ENCODE results near the gene ZC3H8.
"Not testable (repeated sequence)": the region's sequence is repeated elsewhere in the genome, so short reads cannot be mapped to it uniquely, and the experiment has no call there.

ZC3H8 gene

DNA sequence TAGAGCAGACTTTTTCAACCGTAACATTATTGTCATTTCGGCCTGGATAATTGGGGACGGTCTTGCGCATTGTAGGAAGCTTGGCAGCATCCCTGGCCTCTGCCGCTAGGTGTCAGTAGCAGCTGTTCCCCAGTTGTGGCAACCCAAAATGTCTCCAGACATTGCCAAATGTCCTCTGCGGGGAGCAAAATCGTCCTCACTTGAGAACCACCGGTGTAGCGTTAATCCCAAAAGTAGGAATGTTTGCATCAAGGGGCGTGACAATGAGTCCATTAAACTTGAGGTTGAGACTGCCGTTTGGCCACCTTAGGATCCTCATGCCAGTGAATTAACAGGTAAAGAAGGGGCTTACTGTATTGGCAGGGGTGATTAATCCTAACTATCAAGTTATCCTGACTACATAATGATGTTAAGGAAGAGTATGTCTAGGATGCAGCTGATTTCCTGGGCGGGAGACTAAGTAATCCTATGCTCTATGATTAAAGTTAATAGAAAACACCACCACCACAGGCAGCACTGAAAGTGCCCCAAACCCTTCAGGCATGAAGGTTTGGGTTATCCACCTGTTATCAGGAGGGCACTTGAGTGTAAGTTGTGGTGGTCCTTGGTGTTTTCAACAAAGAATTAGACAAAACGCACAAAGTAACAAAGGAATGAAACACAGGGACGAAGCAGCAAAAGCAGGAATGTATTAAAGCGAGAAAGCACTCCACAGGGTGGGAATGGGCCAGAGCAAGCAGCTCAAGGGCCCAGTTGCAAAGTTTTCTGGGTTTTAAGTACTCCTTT, 4.9 kb upstream of the ZC3H8 start:
- peak; percentile 83 for DNase-seq (ENCODE audit: low spot score)

DNA sequence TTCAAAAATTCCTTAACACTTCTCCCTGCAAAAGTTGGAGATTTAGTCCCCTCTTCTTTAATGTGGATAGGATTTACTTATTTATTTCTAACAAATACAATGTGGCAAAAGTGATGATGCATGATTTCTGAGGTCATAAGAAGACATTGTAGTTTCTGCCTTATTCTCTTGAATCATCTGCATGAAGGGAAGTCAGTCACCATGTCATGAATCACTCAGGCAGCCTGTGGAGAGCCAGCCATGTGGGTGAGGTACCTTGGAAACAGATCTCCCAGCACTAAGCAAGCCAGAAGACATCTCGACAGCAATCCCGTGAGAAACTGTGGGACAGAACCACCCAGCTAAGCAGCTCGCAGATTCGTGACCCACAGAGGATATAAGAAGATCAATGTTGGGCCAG, 2.7 kb upstream of the ZC3H8 start:
- no peak for DNase-seq (ENCODE audit: low spot score)

DNA sequence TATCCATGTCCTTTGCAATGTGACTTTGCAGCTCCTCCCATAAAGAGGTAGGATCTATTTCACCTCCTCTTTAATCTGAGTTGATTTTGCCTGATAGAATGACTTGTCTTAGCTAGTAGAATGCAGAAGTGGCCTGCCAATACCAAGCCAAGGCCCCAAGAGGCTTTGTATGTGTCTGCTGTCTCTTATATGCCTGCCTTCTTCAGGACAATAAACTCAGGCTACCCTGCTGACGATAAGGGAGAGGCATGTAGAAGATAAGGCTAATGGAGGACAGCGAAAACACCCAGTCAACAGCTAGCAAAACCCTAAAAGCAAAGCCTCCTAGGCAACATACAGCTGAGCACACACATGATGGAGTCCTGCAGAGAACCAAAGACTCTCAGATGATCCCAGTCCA, 1.8 kb upstream of the ZC3H8 start:
- no peak for DNase-seq (ENCODE audit: low spot score)

DNA sequence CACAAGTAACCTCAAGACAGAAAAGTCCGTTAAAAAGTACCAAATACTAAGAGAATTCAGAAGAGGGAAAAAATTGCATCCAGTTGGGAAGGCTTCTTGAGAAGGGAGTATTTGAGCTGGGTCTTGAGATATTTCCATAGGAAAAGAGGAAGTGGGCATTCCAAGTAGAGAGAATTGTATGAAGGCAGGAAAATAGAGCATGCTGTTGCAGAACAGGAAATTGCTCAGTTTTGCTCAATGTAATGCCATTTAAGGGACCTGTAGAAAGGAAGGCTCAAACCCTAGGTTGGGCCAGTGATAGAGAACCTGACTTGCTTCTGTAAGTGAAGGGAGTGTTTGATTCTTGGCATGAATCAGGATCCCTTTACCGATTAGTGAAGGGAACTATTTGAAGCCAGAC, 1.0 kb upstream of the ZC3H8 start:
- no peak for DNase-seq (ENCODE audit: low spot score)

DNA sequence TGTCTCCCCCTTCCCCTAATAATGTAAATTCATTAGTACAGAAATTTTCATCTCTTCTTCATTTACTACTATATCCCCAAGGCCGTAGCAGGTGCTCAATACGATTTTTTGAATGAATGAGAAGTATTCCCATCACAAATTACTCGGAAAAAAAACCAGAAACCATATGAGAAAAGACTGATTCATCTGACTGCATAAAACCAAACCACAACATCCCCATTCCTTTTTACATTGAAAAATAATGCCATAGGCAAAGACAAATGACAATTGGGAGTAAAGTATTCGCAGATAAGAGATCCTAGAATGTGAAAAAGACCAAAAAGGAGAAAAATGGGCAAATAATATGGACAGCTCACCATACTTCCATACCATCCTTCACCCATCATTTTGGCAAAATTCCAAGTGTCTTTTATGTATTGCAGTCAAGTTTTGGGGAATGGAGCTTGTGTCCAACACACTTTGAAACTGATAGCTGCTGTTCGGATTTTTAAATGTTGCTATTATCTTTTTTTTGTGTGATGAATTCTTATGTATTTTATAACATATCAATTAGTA, 1.5 kb downstream of the ZC3H8 start:
- no peak for DNase-seq (ENCODE audit: low spot score)

DNA sequence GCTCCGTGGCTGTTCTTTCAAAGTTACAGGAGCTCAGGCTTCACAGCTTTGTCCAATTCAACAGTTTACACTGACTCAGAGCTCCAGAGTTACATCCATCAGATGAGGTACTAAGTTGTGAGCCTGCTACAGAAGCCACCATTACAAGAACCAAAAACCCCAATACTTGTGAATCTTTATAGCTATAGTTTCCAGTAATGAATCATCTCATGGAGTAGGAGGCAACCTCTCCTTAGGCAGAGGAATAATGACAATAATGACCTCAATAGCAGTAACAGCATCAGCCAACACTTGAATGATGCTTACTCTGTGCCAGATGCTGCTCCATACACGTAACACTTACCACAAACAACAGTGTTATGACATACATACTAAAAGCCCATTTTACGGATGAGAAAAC, 3.6 kb downstream of the ZC3H8 start:
- no peak for DNase-seq (ENCODE audit: low spot score)

DNA sequence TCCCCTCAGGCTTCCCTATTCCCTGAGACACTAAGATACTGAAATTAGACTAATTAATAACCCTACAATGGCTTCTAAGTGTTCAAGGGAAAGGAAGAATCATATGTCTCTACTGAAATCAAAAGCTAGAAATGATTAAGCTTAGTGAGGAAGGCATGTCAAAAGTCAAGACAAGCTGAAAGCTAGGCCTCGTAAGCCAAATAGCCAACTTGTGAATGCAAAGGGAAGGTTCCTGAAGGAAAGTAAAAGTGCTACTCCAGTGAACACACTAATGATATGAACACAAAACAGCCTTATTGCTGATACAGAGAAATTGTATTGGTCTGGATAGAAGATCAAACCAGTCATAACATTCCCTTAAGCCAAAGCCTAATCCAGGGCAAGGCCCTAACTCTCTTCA, 10.0 kb downstream of the ZC3H8 start:
- no peak for DNase-seq (ENCODE audit: low spot score)

DNA sequence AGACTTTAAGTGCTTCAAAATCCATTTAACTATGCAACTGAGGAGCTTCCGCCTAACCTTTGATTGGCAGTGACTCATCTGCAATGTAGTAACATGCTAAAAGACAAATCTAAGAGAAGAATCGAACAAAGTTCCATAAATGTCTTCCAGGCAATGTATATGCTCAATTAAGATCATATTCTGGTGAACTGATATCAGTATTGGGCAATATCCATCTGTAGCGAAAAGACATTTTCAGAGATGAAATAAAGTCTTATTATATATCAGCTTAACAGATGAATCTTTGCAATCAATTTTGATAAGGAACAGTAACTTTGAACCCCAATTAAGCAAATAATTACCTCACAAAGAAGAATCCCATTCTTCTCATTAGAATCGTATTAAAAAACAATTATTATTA, 11.6 kb downstream of the ZC3H8 start:
- no peak for DNase-seq (ENCODE audit: low spot score)

DNA sequence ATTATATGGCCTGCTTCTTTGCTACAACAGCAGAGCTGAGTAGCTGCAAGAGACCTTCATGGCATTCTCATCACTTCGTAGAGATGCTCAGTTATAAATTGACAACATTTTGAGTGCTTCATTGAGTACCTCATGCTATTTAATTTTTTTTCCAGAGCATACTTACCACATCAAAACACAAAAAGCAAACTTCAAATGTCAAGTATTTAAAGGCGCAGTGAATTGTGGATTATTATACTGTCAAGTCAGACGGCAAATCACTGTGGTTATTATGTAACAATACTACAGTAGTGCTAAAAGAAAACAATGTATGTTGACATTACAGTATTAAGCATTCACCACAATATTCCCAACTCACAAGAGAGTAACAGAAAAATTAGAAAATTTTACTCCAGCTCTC, 12.5 kb downstream of the ZC3H8 start:
- no peak for DNase-seq (ENCODE audit: low spot score)

DNA sequence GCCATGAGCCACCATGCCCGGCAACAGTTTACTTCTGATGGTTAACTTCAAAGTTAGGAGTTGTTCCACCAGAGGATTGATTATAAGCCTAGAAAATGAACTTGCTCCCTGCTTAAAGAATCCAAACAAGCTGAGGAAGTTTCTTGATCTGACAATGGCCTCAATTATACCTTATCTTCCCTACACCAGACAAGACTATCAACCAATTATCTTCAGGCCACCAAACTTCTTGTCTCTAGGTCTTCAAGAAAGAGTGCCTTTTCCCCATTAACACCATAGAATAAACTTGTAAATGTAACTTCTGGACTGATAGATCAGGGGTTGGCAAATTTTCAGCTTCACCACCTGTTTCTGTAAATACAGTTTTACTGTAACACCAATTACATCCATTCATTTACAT, 15.0 kb downstream of the ZC3H8 start:
- no peak for DNase-seq (ENCODE audit: low spot score)

DNA sequence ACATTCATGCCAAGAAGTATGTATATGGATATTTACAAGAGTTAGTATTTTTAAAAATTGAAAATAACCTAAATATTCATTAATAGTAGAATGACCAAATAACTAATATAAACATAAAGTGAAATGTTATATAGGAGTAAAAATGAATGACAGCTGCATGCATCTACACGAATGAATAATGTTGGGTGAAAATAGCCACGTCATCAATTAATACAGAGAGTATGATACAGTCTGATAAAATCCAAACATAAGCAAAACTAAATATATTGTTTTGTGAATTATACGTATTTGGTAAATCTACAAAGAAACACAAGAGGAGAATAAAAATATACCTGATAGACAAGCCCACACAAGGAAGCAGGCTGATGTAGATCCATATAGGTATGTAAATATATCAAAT, 24.5 kb downstream of the ZC3H8 start:
- DNase-seq (ENCODE audit: low spot score) = no peak

DNA sequence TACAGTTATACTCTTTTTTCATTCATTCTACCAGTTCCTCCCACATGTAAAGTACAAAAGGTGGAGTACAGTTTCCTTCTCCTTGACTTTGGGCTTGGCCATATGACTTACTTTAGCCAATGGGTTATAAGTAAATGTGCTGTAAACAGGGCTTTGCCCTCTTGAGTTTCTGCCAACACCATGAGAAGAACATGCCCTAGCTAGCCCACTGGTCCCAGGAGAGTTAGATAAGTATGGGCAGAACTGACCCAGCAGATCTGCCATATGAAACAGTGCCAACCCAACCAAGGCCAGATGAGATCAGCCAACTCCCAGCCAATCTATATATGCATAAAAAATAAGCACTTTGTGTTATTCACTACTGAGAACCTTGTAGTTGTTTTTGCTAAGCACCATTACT, 25.5 kb downstream of the ZC3H8 start:
- no peak for DNase-seq (ENCODE audit: low spot score)

DNA sequence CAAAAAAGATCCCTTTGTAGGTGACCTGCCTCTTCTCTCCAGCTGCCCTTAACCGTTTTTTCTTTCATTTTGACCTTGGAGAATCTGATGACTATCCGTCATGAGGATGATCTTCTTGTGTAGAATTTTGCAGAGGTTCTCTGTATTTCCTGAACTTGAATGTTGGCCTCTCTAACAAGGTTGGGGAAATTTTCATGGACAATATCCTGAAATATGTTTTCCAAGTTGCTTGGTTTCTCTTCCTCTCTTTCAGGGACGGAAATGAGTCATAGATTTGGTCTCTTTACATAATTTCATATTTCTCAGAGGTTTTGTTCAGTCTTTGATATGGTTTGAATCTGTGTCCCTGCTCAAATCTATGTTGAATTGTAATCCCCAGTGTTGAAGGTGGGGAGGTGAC, 34.0 kb downstream of the ZC3H8 start:
- DNase-seq (ENCODE audit: low spot score) = no peak

DNA sequence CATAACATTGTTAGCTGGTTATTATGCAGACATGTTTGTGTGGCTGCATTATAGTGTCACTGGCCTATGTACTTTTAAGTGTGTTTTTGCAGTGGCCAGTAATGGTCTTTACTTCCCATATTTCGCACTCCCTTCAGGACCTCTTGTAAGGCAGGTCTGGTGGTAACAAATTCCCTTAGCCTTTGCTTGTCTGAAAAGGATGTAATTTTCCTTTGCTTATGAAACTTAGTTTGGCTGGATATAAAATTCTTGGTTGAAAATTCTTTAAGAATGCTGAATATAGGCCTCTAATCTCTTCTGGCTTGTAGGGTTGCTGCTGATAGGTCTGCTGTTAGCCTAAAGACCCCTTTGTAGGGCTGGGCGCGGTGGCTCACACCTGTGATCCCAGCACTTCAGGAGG, 34.7 kb downstream of the ZC3H8 start:
- no peak for DNase-seq (ENCODE audit: low spot score)

DNA sequence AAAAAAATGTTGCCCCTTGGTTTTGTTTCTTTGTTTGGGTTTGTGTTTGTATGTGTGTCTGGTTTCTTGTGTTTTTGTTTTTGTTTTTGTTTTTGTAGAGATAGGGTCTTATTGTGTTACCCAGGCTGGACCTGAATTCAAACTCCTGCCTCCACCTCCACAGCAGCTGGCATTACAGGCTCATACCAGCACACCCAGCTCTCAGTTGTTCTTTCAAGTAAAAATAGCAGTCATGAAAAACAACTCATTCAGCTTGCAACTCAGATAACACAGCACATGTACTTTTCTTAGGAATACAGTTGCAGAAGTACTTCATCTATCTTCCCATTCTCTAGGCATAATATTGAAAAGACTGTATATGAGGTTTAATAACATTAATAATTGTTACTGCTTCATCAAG, 37.0 kb downstream of the ZC3H8 start:
- no peak for DNase-seq (ENCODE audit: low spot score)

DNA sequence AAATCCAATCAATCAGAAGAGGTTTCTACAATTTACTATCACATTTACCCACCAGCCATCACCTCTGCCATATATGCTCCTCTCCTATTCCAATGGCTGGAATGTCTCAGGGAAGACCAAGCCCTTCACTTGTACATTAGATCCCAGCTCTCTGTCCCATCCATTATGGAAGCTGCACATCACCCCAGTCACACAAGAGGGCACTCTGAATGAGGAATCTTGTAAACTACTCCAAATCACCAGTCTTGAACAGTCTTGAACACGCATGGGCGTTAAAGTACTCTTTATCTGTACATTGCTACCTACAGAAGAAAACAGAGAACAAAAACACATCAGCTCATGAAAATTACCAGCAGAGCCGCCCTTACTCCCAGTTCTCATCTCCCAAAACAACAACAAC, 38.7 kb downstream of the ZC3H8 start:
- no peak for DNase-seq (ENCODE audit: low spot score)

DNA sequence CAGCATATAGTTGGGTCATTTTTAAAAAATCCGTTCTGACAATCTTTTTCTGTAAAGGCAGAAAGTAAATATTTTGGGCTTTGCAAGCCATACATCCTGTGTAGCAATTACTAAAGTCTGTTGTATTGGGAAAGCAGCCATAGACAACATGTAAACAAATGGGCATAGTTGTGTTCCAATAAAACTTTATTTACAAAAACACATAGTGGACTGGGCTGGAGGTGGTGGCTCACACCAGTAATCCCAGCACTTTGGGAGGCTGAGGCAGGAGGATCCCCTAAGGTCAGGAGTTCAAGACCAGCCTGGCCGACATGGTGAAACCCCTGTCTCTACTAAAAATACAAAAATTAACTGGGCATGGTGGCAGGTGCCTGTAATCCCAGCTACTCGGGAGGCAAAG, 46.9 kb downstream of the ZC3H8 start:
- DNase-seq (ENCODE audit: low spot score) = not testable (repeated sequence)

DNA sequence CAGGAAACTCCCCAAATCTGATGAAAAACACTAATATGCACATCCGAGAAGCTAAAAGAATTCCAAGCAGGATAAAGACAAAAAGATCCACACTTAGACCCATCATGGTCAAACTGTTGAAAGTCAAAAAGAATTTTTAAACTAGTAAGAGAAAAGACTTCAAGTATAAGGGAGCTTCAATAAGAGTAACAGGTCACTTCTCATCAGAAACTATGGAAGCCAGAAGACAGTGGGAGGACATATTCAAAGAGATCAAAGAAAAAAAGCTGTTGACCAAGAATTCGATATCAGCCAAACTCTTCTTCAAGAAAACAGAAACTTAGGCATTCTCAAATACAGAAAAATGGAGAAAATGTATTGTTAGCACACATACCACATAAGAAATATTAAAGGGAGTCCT, 50.4 kb downstream of the ZC3H8 start:
- no peak for DNase-seq (ENCODE audit: low spot score)

DNA sequence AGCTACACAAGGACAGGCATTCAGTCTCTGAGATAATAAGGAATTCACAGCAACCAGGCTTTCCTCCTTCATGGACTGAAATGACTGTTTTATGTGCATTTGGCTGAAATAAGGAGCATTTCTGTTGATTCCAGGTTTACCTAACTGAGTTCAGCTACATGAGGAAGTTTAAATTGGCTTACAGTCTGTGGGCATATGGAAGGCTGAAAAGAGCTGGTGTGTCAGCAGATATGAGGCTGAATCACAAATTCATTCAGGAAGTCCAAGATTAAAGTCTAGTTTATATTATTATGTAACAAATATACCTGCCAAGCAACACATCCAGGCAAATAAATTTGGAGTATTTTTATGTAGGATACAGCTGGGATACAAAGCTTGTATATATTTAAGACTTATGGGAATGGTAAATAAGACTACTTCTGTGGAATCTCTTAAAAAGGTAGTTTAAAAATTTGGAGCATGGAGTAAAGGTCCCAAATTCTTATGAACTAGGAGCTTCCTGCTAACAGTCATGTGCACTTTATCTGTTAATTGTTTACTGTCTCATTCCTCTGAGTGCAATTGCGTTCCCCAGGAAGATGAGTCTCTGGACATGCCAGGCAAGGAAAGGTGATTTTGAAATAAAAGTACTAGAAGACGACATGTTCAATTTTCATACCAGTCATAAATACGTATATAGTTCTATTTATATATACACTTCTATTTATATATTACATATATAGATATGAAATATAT, 53.0 kb downstream of the ZC3H8 start:
- no peak for DNase-seq (ENCODE audit: low spot score)

DNA sequence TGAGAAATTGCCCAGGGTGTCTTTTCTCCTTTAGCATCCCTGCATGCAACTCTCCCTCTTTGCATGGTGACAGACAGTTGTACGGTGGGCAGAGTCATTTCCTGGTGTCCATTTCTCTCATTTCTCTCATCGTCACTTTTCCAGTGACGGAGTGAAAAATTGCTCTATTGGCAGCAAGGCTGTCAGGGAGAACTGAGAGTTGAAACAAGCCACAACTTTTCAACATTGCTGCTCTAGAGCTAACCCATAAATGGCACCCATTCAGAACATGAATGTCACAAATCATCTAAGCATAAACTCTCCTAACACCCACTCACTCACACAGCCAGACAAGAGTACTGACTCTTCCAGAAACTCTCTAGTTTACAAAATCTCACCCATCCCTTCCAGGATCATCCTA, 55.7 kb downstream of the ZC3H8 start:
- no peak for DNase-seq (ENCODE audit: low spot score)

DNA sequence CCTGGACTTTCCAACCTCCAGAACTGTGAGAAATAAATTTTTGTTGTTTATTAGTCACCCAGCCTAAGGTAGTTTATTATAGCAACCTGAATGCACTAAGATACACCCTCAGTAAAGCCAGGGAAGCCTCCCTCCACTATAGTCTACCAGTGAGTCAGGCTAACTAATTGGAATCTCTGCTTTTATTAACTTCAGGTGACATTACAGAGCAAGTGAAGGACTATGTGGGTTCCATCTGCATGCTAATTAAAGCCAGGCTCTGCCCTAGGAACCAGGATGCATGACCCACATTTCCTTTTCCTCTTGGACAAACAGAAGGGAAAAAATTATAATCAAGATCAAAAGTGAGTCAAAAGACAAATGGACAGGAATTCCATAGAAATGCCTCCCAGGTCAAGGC, 56.1 kb downstream of the ZC3H8 start:
- peak; percentile 33 for DNase-seq (ENCODE audit: low spot score)

DNA sequence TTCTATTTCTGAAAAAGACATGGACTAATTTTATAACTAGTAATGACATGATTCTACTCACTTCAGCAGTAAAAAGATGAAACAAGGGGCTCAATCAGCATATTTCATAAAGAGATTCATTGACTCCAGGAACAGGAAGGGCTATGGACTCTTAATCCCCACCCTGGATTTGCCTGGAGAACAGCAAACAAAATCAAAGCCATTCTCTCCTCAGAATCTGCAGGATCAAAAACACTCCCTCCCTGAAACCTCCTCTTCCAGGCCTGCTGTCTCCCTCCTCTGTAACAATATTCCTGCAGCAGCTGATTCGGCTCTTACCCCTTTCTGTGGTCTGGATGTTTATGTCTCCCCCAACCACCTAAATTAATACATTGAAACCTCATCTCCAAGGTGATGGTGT, 57.0 kb downstream of the ZC3H8 start:
- no peak for DNase-seq (ENCODE audit: low spot score)

DNA sequence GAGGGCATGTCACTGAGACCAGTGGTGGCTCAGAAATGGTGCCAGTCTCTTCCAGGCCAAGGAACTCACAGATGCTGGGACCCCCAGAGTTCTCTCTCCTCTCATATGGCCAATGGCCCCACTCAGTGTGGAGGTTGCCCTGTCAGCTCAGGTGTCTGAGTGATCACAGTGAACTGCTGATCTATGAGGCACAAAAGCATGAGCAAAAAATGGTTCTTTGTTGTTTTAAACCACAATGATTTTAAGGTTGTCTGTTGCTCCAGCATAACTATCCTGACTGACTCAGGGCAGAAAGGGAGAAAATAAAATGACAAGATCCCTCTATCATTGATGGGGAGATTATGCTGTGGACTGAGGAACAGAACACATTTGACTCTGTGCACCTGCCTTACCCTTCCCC, 58.9 kb downstream of the ZC3H8 start:
- DNase-seq (ENCODE audit: low spot score) = no peak

All from AG20443 (cell line).